DMS153 treated with DMSO at 0.1 percent for 48 hours (cell line): ENCODE data around the gene DHRS13.

Experiments
- DNase-seq: peaks from one replicate; lab custom pipeline; 2025; ENCODE audit not compliant: unreplicated experiment; lab: John Stamatoyannopoulos, UW

DHRS13 gene, protein sequence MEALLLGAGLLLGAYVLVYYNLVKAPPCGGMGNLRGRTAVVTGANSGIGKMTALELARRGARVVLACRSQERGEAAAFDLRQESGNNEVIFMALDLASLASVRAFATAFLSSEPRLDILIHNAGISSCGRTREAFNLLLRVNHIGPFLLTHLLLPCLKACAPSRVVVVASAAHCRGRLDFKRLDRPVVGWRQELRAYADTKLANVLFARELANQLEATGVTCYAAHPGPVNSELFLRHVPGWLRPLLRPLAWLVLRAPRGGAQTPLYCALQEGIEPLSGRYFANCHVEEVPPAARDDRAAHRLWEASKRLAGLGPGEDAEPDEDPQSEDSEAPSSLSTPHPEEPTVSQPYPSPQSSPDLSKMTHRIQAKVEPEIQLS

DNA sequence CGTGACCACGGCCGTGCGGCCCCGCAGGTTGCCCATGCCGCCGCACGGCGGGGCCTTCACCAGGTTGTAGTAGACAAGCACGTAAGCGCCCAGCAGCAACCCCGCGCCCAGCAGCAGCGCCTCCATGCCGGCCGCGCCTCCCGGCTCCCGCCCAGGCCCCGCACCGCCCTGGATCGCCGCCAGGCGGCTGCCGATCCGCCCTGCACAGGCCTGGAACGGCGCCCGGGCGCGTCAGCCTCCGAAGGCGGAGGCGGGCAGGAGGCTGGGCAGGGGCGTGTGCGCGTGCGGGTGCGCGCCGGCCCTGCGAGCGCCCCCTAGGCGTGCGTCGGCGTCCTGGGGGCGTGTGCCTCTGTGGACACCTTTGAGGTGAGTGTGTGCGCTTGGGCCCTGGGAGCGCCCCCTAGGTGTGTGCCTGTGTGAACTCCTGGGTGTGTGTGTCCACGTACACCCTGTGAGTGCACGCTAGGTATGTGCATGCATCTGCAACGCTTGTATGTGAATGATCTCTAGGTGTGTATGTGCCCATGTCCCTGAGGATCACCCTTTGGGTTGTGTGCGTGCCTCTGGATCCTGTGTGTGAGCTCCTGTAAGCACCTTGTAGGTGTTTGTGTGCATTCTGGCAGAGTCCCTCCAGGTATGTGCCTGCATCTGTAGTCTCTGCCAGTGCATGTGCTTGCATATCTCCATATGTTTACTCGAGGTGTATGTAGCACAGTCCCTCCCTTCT, at the start of gene DHRS13:
DHRS13 (minus strand) TSS at position 261 of the 727 bp plus-strand sequence; CDS start at position 126, 135 bp downstream.
- peak; percentile 95 for DNase-seq

DNA sequence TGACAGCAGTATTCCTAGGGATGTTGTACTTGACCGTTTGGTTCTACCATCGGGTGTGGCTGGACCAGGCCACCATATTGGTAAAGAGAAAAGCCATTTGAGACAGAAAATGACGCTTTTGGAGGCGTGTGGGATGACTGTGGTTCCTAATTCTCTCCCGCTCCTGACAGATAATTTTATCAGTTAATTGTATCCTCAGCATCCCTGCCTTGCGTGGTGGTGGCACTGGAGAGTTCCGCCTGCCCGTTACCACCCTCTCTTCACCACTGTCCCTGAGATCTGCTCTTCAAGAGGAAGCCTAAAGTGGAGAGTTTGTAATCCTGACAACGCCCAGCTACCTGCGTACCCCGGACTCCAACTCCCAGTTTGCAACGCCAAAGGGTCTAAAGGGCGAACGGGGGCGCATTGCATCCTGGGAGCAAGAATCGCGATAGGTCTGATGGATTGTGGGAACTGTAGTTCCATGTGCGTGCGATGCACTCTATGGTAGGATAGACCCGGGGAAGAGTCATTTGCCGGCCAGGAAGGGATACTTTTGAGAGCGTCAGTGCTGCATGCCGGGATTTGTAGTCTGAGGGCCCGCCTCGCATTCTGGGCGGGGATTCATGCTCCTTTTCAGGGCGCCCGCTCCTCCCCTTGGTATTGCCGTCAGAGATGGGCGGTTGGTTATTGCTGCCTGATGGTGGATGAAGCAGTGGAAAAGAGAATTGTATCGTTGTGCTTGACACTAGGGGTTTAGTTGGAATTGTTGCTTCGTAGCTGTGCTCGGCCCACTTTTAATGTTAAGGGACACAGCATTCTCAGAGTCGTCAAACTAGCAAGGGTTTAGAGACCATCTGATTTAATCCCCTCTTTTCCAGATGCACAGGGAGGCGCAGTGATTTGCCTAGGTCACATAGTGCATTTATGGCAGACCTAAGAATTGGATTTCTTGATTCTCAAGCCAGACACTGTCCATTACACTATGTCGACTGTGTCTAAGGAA, 49.4 kb upstream of the DHRS13 start:
- peak; percentile 99 for DNase-seq

DNA sequence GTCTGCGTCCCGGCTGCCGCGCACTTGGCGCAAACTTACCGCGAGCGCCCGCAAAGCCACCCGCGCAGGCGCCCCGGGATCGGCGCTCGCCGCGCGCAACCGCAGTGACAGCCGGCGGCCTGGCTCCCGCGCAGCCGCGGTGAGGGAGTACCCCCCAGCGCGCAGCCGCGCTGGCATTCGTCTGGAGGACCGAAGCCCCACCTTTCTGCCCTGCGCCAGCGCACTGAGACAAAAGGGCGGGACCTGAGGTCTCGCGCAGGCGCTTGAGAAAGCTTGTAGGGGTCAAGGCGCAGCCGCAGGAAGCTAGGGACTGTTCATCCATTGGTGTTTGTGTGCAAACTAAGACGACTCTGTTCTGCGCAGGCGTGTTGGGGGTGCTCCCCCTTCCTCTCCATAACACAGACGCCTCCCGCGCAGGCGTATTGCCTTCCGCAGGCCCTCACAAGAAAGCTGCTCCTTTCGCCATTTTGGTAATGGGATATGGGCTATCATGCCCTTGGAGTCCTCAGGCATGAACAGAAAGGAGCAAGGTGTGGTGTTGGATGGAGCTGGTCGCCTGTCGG, 48.6 kb upstream of the DHRS13 start, which contains the start of gene PHF12:
PHF12 (minus strand) TSS at position 91 of the 563 bp plus-strand sequence. CDS start 558 bp downstream, outside the sequence.
- peak; percentile 100 for DNase-seq

DNA sequence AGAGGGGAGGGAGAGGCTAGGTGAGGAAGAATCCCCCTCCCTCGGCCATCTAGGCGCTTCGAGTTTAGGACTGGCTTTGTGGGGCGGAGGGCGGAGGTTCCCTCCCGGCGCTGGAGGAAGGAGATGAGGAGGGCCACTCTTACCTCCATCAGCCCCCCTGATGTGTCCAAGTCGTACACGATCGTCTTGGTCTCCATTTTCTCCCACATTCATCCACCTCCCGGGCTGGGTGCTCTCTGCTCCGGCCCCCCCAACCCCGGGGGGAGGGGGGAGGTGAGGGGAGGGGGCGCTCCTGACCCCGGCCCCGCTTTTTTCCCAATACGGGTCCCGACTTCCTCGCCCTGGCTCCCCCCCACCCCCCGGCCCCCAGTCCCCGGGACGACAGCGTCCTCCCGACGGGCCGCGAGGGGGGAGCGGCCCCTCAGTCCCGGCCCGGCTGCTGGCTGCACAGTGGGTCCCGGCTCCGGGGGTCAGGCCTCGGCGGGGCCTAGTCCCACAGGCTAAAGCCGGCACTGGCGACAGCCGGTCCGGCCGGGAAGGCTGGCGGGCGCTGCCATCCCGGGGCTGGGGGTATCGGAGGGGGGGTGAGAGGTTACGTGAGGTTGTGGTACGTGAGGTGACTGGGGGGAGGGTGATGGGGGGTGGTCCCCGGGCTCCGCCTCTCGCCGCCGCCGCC, 48.0 kb upstream of the DHRS13 start:
- DNase-seq: no peak

DNA sequence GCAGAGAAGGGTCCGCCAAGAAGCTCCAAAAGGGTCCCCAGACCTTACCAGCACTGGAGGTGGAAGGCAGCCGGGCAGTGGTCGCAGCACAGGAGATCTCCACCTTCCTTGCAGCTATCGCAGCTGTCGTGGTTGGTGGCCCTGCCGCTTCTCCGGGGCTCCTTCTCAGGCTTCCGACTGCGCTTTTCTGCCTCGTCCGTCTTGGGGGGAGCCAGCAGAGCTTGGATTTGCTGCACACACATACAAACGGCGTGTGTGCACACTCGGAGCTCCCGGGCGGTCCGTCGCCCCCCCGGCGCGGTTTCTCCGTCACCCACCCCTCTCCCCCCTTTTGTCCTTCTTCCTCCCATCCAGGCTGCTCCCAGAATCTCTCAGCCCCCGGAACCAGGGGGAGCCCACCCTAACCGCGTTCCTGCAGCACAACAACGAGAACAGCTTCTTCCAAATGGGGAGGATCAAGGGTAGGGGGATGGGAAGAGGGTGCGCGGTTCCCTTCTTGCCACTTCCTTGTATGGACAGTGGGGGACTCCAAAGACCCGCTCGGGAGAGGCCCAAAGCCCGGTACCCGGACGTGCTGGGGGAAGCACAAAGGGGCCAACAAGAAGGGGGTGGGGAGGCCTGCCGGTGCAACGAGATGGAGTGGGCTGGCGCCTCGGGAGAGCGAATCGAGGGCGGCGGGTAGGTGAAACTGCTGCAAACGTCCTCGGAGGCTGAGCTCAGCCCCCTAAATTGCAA, 47.3 kb upstream of the DHRS13 start:
- peak; percentile 16 for DNase-seq

DNA sequence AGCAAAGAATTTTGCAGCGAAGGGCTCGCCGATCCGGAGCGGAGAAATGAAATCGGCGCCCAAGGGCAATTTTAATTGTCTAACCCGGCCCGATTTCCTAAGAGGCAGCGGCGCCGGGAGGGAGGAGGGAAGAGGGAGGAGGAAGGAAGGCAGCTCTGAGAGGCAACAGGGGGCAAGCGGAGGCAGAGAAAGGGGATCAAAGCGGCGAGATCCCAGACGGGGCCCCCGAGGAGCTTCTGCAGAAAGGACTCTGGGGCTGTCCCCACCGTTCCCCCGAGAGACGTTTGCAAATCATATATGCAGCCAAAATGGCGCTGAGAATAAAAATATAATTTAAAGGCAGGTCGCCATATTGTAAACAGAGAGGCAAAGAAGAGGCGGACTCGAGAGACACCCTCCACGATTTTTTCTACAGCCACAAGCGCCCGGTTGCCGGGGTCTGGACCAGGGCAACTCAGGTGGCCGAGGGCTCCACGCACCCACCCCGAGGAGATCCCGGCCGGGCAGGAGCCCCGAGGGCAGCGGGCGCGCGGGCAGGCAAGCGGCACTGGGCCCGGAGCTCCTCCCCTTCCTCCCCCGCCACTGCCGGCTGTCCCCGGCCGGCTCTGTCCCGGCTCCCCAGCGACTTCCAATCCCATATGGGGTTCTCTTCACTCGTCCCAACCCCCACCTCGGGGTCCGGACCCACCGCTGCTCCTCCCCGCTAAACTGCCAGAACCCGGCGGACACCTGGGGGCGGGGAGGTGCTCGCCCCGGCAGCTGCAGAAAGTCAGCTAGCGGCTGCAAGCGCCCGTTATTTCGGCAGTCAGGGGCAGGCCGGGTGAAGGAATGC, 46.5 kb upstream of the DHRS13 start:
- DNase-seq: no peak

DNA sequence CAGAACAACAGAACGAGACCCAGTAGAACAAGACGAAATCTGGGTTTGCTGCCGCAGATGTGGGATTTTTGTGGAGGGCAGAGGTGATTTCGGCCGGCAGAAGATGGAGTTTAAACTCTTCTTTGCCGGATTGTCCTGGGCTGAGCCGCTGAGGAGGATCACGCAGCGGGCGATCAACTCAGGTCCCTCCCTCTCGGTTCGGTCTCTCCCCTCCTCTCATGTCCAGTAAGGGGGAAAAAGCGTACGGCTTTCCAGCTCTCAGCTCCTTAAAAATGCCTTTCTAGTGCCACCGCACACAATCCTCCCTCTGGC, 46.0 kb upstream of the DHRS13 start:
- no peak for DNase-seq

DNA sequence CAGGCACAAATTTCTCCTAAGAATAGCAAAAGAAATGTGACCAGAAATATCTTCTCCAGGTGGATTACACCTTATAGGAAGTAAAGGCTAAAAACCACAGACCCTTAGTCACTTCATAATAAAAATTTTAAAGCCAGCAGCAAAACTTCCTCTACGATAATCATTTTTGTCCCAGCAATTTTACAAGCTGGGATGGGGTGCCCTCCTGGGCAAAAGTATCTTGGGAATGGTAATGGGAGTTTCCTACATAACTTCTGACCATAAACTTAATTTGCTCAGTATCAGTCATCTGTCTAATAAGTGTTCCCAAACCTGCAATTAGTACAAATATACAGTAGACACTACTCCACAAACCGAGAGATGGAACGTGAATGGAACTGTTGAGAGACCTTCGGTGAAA, 45.5 kb upstream of the DHRS13 start:
- DNase-seq: no peak

DNA sequence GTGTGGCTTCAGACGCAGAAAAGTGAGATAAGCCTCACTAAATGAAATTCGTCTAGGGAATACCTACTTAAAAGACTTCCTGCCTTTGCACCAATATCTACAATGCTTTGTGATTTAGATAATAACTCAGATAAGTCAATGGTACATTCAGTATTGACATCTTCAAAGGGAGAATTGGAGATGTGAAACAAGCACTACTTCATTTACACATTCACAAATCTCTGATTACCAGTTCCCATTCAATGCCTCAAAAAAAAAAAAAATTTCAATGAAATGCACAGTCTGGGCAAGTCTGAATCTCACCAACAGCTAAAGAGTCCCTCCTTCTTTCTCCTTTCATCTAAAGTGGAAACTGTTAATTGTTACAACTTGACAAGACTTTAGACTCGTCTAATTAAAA, 44.8 kb upstream of the DHRS13 start:
- DNase-seq: no peak

DNA sequence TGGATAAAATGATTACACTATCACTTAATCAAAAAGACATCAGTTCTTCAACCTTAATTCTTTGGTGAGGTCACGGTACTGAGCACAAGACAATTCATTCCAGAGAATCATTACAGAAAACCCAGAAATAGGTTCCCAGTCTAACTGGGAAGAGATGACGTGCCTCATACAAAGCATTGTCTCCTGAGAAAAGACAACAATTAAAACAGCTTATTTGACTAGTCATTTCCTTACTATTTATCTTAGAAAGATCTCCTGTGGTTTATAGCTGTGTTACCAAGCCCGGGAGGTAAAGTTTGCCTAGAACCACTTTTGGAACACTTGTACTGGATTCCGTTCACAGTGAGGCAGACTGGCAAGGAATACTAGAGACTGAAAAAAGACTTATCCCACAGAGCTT, 43.4 kb upstream of the DHRS13 start:
- no peak for DNase-seq

DNA sequence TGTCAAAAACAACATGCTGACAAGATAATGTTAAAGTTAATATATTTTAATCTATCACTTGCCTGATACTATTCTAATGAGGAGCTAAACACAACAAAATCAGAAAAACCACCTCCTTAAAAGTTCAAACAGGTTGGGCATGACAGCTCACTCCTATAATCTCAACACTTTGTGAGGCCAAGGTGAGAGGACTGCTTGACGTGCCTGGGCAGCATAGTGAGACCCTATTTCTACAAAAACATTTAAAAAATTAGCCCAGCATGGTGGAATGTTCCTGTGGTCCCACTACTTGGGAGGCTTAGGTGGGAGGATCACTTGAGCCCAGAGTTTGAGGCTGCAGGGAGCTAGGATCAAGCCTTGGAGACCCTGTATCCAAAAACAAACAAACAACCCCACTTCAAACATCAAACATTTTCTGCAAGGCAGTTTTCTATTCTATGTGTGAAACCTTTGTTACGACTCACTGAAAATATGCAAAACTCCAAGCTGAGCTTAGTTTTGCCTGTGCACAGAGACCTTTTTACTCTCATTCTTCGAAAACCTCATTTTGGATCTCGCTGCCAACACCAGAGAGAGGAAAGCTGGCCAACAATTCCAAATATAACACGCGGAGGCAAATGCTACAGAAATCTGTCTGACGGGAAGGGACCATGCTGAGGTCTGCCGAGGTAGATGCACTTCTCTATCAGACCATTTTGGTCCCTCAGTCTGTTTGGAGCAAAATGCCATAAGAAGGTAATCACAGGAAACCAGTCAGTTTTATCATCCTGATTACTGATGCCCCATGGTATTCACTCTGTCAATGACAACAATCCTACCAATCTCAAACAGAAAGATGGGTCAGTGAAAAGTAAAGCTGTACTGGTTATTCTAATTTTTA, 42.2 kb upstream of the DHRS13 start:
- no peak for DNase-seq

DNA sequence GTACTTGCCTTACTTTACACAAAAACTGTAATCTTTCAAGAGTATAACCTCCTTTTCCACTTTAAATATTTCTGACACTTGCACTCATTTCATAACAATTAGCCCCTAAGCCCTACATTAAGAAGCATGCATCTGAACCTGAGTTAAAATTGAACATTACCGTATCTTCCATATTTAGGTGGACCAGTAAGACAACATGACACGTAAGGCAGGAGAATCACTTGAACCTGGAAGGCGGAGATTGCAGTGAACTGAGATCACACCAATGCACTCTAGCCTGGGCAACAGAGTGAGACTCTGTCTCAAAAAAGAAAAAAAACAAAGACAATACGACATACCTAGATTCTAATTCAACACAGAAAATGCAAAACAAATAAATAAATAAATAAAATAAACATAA, 41.5 kb upstream of the DHRS13 start:
- DNase-seq: no peak

DNA sequence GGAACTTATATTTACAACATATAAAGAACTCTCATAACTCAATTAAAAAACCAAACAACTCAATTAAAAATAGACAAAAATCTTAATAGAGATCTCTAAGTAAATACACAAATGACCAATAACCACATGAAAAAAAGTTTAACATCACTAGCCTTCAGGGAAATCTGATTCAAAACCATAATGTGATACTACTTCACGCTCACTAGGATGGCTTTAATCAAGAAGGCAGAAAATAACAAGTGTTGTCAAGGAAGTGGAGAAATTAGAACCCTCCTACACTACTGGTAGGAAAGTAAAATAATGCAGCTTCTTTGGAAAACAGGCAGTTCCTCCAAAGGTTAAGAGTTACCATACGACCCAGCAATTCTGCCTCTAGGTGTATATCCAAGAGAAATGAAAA, 40.0 kb upstream of the DHRS13 start:
- no peak for DNase-seq

DNA sequence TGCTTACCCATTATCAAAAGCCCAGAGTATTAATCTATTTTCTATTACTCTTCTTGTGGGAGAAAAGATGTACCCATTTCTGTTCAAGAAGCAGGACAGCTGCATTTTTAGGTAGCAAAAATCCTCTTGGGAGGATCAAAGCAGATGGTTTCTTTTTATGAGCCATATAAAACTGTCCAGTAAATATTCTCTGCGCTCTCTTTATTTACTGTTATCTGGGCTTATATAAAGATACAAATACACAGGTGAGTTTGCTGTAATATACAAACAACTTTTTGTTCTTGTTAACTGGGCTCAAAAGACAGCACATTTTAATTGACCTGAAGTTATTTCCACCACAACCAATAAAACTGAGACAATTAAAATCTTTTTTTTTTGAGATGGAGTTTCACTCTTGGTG, 38.4 kb upstream of the DHRS13 start:
- no peak for DNase-seq

DNA sequence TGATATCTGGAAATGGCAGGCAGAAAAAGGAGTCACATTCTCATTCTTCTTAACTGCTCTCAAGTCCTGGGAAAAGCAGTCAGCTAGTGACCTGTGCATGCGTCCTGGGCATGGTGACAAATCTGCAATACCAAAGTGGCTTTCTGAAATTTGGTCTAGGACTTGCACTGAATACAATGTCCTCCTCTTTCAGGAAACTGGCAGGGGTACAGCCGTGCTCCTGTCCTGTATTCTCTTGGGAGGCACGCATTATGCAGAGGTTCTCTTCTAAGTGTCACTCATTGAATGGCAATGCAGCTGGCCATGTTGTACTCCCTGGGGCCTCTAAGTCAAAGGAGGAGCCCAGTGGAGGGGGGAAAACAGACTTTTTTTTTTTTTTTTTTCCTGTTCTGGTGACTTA, 37.8 kb upstream of the DHRS13 start:
- DNase-seq: no peak

DNA sequence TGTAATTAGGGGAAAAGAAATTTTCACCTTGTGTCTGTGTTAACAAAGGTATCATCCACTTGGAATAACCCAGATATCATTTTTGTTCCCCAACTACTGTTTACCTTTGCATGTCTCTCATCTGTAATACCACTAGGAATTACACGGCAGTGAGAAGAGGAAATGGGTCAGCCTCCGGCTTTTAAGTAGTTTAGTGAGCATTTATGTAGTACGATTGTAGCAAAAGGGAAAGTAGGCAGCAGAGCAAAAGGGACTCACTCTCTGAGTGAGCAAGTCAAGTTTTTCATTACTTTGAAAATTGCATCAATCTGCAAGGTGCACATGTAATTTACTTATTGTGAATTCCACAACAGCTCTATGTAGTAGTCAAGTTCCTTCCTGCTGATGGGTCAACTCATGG, 37.3 kb upstream of the DHRS13 start:
- DNase-seq: no peak

DNA sequence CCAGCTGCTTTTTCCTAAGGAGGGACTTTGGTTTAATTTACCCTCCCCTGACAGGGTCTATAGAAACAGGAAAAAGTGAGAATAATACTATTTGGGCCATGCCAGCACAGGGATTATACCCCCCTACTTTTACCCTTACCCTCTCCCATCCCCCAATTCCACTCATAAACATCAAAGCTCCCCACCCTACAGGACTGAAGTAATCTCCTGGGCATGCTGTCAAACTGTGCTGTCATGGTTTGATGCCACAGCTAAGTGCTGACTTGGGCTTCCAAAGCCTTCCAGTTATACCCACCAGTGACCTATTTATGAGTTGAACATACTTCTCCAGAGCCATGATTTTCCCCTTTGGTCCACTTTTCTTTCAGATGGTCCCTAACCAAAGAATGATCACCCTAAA, 35.7 kb upstream of the DHRS13 start:
- no peak for DNase-seq
